ENCODE data around the gene FLII.
"Not testable (repeated sequence)": the region's sequence is repeated elsewhere in the genome, so short reads cannot be mapped to it uniquely, and the experiment has no call there.

Gene FLII

GRCh38 chr17:18258356-18259038 lies at the start of gene FLII:
Gene FLII (minus strand): TSS chr17:18258738. CDS start chr17:18258690, 48 bp downstream.
- DNase-seq = no peak

DNA sequence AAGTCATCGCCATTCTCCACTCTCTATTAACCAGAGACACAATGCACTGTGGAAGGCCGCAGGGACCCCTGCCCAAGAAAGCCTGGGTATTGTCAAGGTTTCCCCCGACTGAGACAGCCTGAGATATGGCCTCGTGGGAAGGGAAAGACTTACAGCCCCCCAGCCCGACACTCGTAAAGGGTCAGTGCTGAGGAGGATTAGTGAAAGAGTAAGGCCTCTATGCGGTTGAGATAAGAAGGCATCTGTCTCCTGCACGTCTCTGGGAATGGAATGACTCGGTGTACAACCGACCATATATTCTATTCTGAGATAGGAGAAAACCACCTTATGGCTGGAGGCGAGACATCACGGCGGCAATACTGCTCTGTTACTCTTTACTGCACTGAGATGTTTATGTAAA lies 44.7 kb upstream of the FLII start:
- DNase-seq = not testable (repeated sequence)

- no peak for DNase-seq
Measured at GRCh38 chr17:18300725-18301480, 42.4 kb upstream of the FLII start.

GRCh38 chr17:18298061-18298460 lies 39.5 kb upstream of the FLII start:
- not testable (repeated sequence) for DNase-seq

DNA sequence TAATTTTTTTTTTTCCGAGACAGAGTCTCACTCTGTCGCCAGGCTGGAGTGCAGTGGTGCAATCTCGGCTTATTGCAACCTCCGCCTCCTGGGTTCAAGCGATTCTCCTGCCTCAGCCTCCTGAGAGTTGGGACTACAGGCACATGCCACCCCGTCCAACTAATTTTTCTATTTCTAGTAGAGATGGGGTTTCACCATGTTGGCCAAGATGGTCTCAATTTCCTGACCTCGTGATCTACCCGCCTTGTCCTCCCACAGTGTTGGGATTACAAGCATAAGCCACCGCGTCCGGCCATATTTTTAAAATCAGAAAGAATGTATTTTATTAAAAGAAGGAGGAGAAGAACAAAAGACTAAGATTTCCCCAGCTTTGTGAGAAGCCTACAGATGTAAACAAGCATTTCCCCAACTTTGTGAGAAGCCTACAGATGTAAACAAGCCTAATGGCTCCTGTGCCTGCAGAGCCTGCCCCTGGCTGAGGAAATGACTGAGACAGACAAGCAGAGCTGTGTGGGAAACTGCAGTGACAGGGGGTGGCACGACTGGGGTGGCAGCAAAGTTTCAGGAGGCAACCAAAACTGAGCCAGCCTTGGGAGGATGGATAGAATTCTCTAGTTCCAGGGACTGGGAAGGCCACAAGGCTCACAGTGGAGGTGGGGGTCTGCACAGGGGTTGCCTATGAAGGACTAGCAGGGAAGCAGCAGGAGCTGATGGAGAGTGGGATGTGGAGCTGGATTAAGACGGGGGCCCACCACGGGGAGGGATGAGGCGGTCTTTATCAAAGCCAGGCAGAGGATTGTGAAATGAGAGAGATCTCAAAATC lies 33.4 kb upstream of the FLII start:
- DNase-seq = no peak

GRCh38 chr17:18285296-18285695 lies 26.8 kb upstream of the FLII start:
- DNase-seq = no peak

DNA sequence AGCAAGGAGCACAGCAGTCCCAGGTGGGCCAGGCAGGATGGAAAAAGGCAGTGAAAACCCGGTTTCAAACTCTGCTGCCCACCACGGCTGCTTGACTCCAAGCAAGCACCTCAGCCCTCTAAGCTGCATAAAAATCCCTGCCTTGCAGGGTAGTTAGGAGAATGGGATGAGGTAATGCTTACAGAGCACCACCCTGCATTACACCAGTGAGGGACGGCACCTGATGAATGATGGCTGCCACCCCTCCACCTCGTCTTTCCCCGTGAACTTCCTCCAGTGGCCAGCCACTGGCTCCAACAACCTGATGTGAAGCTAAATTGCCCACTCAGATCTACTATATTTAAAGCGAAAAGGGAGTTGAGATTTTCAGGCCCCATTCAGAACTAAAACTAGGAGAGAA lies 23.2 kb upstream of the FLII start:
- DNase-seq = no peak

- DNase-seq = peak; percentile 90
Measured at GRCh38 chr17:18280766-18281371, 22.3 kb upstream of the FLII start.

DNA sequence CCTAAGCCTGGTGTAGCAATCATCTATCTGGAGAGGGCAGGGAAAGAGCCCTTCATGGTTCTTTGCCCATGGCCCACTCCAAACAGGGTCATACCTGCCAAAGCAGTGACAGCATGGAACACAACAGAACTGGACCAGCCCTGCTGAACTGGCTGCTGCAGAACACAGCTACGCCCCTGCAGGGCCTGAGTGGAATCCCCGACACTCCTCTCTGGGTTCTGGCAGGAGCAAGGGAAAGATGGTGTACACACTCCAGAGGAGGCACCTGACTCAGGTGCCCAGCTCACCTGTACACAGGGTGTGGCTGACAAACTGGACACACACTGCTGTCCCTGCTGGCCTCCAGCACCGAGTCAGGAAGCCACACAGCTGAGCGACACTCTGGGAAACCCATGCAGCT lies 21.7 kb upstream of the FLII start:
- DNase-seq = no peak

DNA sequence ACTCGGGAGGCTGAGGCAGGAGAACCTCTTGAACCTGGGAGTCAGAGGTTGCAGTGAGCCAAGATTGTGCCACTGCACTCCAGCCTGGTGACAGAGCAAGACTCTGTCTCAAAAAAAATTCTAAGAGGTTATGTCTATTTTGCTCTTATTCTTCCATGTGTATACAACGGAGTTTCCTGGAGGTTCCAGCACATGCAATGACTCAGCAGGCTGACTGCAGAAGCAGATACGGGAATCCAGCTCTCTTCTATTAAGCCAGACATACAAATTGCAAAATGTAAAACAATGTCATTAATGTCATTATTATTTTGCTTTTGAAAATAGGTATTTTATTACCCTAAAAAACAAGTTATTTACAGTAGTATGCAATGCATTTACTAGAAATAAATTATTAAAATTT lies 20.3 kb upstream of the FLII start:
- DNase-seq = no peak

DNA sequence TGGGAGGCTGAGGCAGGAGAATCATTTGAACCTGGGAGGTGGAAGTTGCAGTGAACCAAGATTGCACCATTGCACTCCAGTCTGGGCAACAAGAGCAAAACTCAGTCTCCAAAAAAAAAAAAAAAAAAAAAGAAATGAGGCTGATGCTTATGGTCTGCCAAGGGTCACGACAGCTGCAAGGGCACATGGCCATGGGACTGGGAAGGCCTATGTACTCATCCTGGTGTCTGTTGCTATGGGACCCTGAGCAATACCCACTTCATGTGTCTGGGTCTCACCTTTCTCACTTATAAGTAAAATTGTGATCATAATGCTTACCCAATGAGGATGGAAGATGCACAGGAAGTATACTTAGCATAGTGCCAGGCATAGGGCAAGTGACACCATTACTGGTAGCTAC lies 18.5 kb upstream of the FLII start:
- no peak for DNase-seq

- DNase-seq = no peak
Measured at GRCh38 chr17:18270046-18270931, 11.8 kb upstream of the FLII start.

DNA sequence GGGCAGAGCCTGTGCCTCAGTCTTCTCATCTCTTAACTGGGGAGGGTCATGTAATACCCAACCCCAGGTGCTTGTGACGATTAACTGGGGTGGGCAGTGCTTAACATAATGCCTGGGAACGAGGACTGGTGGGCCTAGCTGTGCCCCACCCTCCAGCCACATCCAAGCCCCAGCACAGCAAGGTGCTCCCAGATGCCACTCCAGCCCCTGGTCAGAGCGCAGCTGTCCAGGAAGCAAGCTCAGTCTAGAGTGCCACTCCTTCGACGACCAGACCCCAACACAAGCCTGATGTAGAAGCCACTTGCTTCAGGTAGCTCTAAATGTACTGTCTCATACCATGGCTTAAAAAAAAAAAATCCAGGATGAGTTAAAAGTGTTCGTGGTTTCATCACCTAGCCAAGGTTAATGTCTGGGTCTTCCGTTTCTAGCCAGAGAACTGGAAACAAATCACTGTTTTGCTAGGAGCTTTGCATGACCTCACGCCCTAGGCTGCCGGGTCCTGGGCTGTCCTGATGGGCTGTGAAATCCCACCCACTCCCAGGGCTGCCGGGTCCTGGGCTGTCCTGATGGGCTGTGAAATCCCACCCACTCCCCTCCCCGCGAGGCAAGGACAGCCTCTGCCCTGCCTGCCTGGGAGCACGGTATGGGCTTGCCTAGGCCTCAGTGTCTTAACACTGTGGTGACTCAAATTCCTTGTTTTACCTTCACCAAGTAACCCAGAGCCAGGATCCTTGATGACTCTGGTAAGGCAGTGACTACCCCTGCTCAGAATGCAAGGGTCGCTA lies 9.6 kb upstream of the FLII start:
- DNase-seq = no peak

DNA sequence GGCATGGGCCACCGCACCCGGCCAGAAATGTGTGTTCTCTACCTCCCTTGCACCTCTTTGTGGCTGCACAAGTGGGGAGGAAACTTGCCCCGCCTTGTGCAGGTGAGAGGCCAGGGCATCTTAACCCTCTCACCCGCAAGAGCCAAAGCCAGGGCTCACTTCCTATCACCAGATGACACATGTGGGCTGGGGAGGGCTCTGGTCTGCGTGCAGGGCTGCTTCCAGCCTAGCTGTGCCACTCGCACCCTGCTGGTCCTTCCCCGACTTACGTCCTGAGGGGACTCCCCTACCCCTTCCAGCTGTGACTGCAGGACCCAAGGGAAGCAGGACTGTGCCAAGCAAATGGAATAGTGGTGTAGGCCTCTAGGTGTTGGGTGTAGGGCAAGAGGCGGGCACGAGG lies 8.8 kb upstream of the FLII start:
- no peak for DNase-seq

GRCh38 chr17:18263885-18264682 lies 5.5 kb upstream of the FLII start:
- no peak for DNase-seq

GRCh38 chr17:18262641-18263040 lies 4.1 kb upstream of the FLII start:
- DNase-seq = no peak

DNA sequence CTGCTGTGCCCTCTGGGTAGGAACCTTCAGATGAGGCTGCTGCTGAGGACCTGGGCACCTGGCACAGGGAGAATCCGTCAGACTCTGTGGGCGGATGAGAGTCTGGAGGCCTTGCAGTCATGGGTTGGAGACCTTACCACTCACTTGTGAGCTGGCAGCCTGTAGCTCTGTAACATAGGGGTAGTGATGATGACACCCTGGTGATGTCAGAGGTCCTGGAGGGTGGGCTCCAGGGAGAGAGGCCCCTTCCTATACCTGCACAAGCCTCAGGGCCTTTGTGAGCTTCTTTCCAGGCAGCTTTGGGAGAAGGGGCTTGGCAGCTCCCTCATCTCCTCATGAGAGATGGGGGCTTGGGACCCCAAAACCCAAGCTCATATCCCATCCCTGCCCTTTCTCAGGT lies 3.6 kb upstream of the FLII start:
- no peak for DNase-seq

- no peak for DNase-seq
Measured at GRCh38 chr17:18261659-18262058, 3.1 kb upstream of the FLII start.

GRCh38 chr17:18261146-18261515 lies 2.6 kb upstream of the FLII start:
- no peak for DNase-seq

DNA sequence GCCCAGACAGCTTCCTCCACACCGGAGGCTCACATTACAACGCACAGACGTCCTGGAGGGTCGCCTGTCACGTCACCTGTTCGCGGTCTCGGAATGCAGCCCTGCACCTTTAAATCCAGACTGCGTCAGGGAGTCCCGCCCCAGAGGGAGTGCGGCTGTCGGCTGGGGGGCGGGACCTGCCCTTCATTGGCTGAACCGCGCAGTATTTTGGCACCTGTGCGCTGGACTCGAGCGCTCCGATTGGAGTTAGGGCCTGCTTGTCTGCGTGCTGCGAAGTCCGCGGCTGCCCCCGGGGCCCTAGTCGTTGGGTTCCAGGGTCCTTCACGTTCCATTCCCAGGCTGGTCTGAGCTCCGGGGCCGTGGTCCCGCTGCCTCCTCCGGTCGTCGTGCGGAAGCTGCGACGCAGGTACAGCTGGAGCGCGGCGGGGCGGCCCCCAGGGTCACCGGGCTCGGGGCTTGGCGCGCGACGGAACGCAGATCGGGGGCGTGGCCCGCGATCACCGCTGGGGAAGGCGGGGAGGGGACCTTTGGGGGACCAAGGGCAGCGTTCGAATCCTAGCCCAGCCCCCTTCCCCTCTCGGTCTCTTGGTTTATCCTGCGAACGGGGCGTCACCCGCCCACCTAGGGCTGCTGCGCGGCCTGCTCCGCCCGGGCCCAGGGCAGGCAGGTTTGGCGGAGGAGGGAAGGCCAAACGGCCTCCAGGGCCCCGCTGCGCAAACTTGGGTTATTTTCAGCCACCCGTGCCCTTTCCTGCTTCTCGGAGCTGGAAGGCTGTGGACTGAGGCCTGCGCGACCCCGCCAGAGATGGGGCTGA lies 2.0 kb upstream of the FLII start, which contains the start of gene MIEF2:
Gene MIEF2 (plus strand): TSS at position 331 of the 814 bp plus-strand sequence. CDS start 2,059 bp downstream, outside the sequence.
- DNase-seq = peak; percentile 81

All from NCI-H526 treated with DMSO at 0.1 percent for 48 hours (cell line).